GM12878 (cell line): Measurements from ENCODE around the gene AGFG1. TPM values are rescaled to one million over a fixed set of nuclear protein-coding genes. Genes with fewer than 3 reads are reported as not detected.

Experiments
- ATAC-seq: fragments of 200-7000 bp; cut with Tn5 transposase; 3 replicates; pipeline ENCODE4 v1.9.1; 2020; ENCODE audit warnings: mild to moderate bottlenecking, moderate library complexity
- BruUV-seq: library from RNA; stranded (reverse); fragments of 400-500 nt; replicated peaks from 2 replicates; lab custom pipeline; 2021; lab: Mats Ljungman, UMichigan
- CTCF ChIA-PET: fragments of 300-600 bp; sonication (Branson Sonifier 250); formaldehyde crosslinking; extraction: SDS; loops from one replicate; lab custom pipeline; 2021; ENCODE audit warnings: inconsistent platforms; lab: Yijun Ruan, JAX
- POLR2A ChIA-PET: fragments of 350-600 bp; formaldehyde crosslinking; extraction: SDS; loops from one replicate; lab custom pipeline; 2021; ENCODE audit warnings: inconsistent platforms; lab: Charles Lee
- RAD21 ChIA-PET: fragments of 300-600 bp; sonication (Branson Sonifier 250); formaldehyde crosslinking; loops from one replicate; lab custom pipeline; 2023; ENCODE audit warnings: antibody characterized with exemption; ENCODE audit not compliant: unreplicated experiment; lab: Charles Lee
- SMC1A ChIA-PET: fragments of 300-600 bp; sonication (Branson Sonifier 250); formaldehyde crosslinking; loops from one replicate; lab custom pipeline; 2023; ENCODE audit not compliant: unreplicated experiment, uncharacterized antibody; lab: Charles Lee
- DNase-seq: peaks from one replicate; pipeline ENCODE4 v3.0.0-alpha.2; 2011; ENCODE audit warnings: low read depth, low spot score
- FAIRE-seq: peaks from 3 replicates; lab custom pipeline; 2011; peaks lifted over from hg19 to GRCh38; lab: Jason Lieb, UNC
- H2AFZ ChIP-seq: 2 replicates; pipeline ENCODE4 v1.6.0; 2011; ENCODE audit warnings: low read depth, low read length, control low read depth; ENCODE audit not compliant: control insufficient read depth
- H3K27ac ChIP-seq: 2 replicates; pipeline ENCODE4 v1.5.1; 2011; ENCODE audit warnings: control low read depth; ENCODE audit not compliant: control insufficient read depth, insufficient read depth
- H3K27me3 ChIP-seq, 2 experiments: replicated peaks in 1 of 2; 2 replicates each; pipeline versions ENCODE4 v1.6.0 to v1.6.1; 2011; ENCODE audit warnings: low read length in 1 of 2; ENCODE audit not compliant: control insufficient read depth in 2 of 2, insufficient read depth in 2 of 2
- H3K36me3 ChIP-seq, 2 experiments: 2 replicates each; pipeline ENCODE4 v1.5.1; 2011; ENCODE audit warnings: low read length in 1 of 2; ENCODE audit not compliant: control insufficient read depth in 2 of 2, insufficient read depth in 2 of 2
- H3K4me1 ChIP-seq: 2 replicates; pipeline ENCODE4 v1.6.1; 2011; ENCODE audit warnings: mild to moderate bottlenecking, low read length, moderate library complexity, mixed read lengths; ENCODE audit not compliant: control insufficient read depth, insufficient read depth
- H3K4me2 ChIP-seq: 2 replicates; pipeline ENCODE4 v1.6.0; 2011; ENCODE audit warnings: control low read depth; ENCODE audit not compliant: control insufficient read depth, insufficient read depth
- H3K4me3 ChIP-seq: fragments of 200-600 bp; sonication (generic); 2 replicates; pipeline ENCODE4 v1.5.1; 2016
- H3K79me2 ChIP-seq: 2 replicates; pipeline ENCODE4 v1.6.0; 2011; ENCODE audit warnings: low read length; ENCODE audit not compliant: control insufficient read depth, insufficient read depth
- H3K9ac ChIP-seq: 2 replicates; pipeline ENCODE4 v1.8.0; 2011; ENCODE audit warnings: low read length, control low read depth, mixed read lengths; ENCODE audit not compliant: control insufficient read depth, insufficient read depth
- H3K9me3 ChIP-seq: replicated peaks from 3 replicates; pipeline ENCODE4 v1.5.1; 2011; ENCODE audit warnings: mild to moderate bottlenecking, low read length; ENCODE audit not compliant: control insufficient read depth, insufficient read depth
- H4K20me1 ChIP-seq: 2 replicates; pipeline ENCODE4 v1.6.0; 2011; ENCODE audit not compliant: control insufficient read depth, insufficient read depth
- BMI1 ChIP-seq: fragments of 450-650 bp; IDR thresholded peaks from 2 replicates; pipeline ENCODE4 v1.6.1; 2016; ENCODE audit warnings: mild to moderate bottlenecking, moderate library complexity, borderline replicate concordance
- CBX5 ChIP-seq: sonication (generic); IDR thresholded peaks from 2 replicates; pipeline ENCODE4 v1.6.1; 2016; ENCODE audit warnings: low read depth, moderate library complexity, mild to moderate bottlenecking, inconsistent platforms
- FOXK2 ChIP-seq: fragments of 450-650 bp; IDR thresholded peaks from 2 replicates; pipeline ENCODE4 v1.6.1; 2017; ENCODE audit warnings: mild to moderate bottlenecking, moderate library complexity
- JUND ChIP-seq: IDR thresholded peaks from 2 replicates; pipeline ENCODE4 v1.6.1; 2012; ENCODE audit warnings: low read depth, mild to moderate bottlenecking, low read length, improper control_type of control experiment, moderate library complexity
- KAT2A ChIP-seq: conservative IDR thresholded peaks from 2 replicates; pipeline ENCODE4 v1.6.1; 2011; ENCODE audit warnings: low read depth, low read length; ENCODE audit not compliant: control insufficient read depth
- MYC ChIP-seq: IDR thresholded peaks from 2 replicates; pipeline ENCODE4 v1.6.1; 2011; ENCODE audit warnings: mild to moderate bottlenecking, low read length, moderate library complexity, inconsistent platforms; ENCODE audit not compliant: insufficient read depth, insufficient replicate concordance, insufficient read length, severe bottlenecking
- NFYB ChIP-seq: IDR thresholded peaks from 2 replicates; pipeline ENCODE4 v1.6.1; 2011; ENCODE audit warnings: low read depth, mild to moderate bottlenecking, low read length, improper control_type of control experiment, moderate library complexity; ENCODE audit not compliant: insufficient read depth
- PML ChIP-seq: IDR thresholded peaks from 2 replicates; pipeline ENCODE4 v1.6.1; 2012; ENCODE audit warnings: low read length, inconsistent platforms
- POLR2AphosphoS5 ChIP-seq: IDR thresholded peaks from 2 replicates; pipeline ENCODE4 v1.6.1; 2011; ENCODE audit warnings: mild to moderate bottlenecking, low read length, inconsistent platforms
- POU2F2 ChIP-seq: IDR thresholded peaks from 3 replicates; pipeline ENCODE4 v1.6.1; 2011; ENCODE audit warnings: low read depth, mild to moderate bottlenecking, low read length, borderline replicate concordance
- SIN3A ChIP-seq: IDR thresholded peaks from 2 replicates; pipeline ENCODE4 v1.6.1; 2012; ENCODE audit warnings: low read depth, low read length, improper control_type of control experiment
- SMAD5 ChIP-seq: IDR thresholded peaks from 2 replicates; pipeline ENCODE4 v1.6.1; 2016; ENCODE audit warnings: antibody characterized with exemption, low read depth
- ZNF384 ChIP-seq: IDR thresholded peaks from 2 replicates; pipeline ENCODE4 v1.6.1; 2012; ENCODE audit warnings: low read depth, mild to moderate bottlenecking, low read length, improper control_type of control experiment, borderline replicate concordance
- WGBS: methylation state at CpG from one replicate; pipeline ENCODE4 v1.1.6; 2016; ENCODE audit warnings: low lambda C conversion rate; ENCODE audit not compliant: insufficient replicate concordance, insufficient coverage; ENCODE audit errors: missing lambda C conversion rate; 5-methylcytosine and 5-hydroxymethylcytosine counted together
- in situ Hi-C: fragments of 300-500 bp; cut with MboI; formaldehyde crosslinking; loops from 9 replicates; pipeline ENCODE4 v1.14.3; 2018; ENCODE audit warnings: mixed read lengths
- intact Hi-C: fragments of 100-400 bp; cut with micrococcal nuclease; formaldehyde crosslinking; loops from one replicate; pipeline ENCODE4 v1.14.2; 2022; ENCODE audit not compliant: unreplicated experiment
- polyA plus RNA-seq, 11 experiments: library from polyadenylated mRNA; depleted of rRNA in 4 of 11; unstranded in 6 of 11; stranded (reverse) in 5 of 11; fragments of >200 nt; fragmentation: Nextera tagmentation in 4 of 11; fragmentation: Illumina TruSeq in 1 of 11; extraction: Ambion mirVana in 4 of 11; extraction: Trizol in 1 of 11; gene quantifications; 1 replicate in 1 of 11; 2 replicates in 10 of 11; pipeline versions ENCODE4 v1.2.1 to v1.2.3, GENCODE V29; 2011 to 2016; ENCODE audit warnings: inconsistent platforms in 2 of 11, missing spikeins in 2 of 11, low read depth in 1 of 11
- total RNA-seq, 4 experiments: library from RNA; depleted of rRNA in 3 of 4; stranded (reverse); fragments of >200 nt in 3 of 4; fragmentation: Illumina TruSeq in 1 of 4; extraction: Trizol in 1 of 4; gene quantifications; 2 replicates each; pipeline versions ENCODE4 v1.2.1 to v1.2.3, GENCODE V29; 2013 to 2021
- TF ChIP-seq, protein P1 (sequence below): fragments of 450-650 bp; IDR thresholded peaks from 2 replicates; pipeline ENCODE4 v1.6.1; 2016; ENCODE audit warnings: mild to moderate bottlenecking
- TF ChIP-seq, protein P2 (sequence below): IDR thresholded peaks from 2 replicates; pipeline ENCODE4 v1.6.1; 2012; ENCODE audit warnings: low read depth, low read length, improper control_type of control experiment
- TF ChIP-seq, protein P3 (sequence below): fragments of 450-650 bp; IDR thresholded peaks from 2 replicates; pipeline ENCODE4 v1.6.1; 2016; ENCODE audit warnings: mild to moderate bottlenecking
- TF ChIP-seq, protein P4 (sequence below): IDR thresholded peaks from 2 replicates; pipeline ENCODE4 v1.6.1; 2011; ENCODE audit warnings: low read depth, low read length, improper control_type of control experiment, borderline replicate concordance
- TF ChIP-seq, protein P5 (sequence below): fragments of 450-650 bp; IDR thresholded peaks from 2 replicates; pipeline ENCODE4 v1.6.1; 2018; ENCODE audit warnings: borderline replicate concordance, mild to moderate bottlenecking; ENCODE audit not compliant: partially characterized antibody

Gene AGFG1
- total and polyA plus RNA-seq, 10 of the 15 experiments (the other 5 are each of a cell fraction or from before 2014, with no cell fraction given): 7.3 to 243 (median 81.7) TPM

DNA sequence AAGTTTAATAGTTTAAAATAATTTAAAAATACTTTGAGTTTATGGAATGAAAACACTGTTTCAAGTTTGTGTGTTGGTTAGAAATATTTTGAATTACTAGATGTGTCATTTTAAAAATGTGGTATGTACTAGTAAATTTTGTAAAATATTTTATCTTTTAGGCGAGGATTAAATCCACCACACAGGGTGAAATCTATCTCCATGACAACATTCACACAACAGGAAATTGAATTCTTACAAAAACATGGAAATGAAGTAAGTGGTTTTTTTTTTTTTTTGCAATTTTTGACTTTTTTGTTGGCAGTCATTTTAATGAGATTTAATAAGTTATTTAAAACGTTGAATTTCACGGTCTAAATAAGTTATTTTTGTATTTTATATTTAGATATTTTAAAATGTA lies 19.4 kb downstream of the AGFG1 start:
- RAD21 ChIA-PET: interaction anchor here (0.6 to 1.2 kb wide), 4 partner anchors 12 to 138 kb away, joined by 3 to 4 read pairs (median 3); no protein-coding TSS in a partner anchor
- TF ChIP-seq, protein P1, sequence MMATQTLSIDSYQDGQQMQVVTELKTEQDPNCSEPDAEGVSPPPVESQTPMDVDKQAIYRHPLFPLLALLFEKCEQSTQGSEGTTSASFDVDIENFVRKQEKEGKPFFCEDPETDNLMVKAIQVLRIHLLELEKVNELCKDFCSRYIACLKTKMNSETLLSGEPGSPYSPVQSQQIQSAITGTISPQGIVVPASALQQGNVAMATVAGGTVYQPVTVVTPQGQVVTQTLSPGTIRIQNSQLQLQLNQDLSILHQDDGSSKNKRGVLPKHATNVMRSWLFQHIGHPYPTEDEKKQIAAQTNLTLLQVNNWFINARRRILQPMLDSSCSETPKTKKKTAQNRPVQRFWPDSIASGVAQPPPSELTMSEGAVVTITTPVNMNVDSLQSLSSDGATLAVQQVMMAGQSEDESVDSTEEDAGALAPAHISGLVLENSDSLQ: no peak
- TF ChIP-seq SIN3A (no peak), KAT2A (no peak), FOXK2 (no peak), JUND (no peak), POU2F2 (no peak), MYC (no peak), PML (no peak), NFYB (no peak), BMI1 (no peak), SMAD5 (no peak), POLR2AphosphoS5 (no peak), ZNF384 (no peak), CBX5 (no peak)
- TF ChIP-seq, protein P2, sequence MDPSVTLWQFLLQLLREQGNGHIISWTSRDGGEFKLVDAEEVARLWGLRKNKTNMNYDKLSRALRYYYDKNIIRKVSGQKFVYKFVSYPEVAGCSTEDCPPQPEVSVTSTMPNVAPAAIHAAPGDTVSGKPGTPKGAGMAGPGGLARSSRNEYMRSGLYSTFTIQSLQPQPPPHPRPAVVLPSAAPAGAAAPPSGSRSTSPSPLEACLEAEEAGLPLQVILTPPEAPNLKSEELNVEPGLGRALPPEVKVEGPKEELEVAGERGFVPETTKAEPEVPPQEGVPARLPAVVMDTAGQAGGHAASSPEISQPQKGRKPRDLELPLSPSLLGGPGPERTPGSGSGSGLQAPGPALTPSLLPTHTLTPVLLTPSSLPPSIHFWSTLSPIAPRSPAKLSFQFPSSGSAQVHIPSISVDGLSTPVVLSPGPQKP: no peak
- TF ChIP-seq, protein P3, sequence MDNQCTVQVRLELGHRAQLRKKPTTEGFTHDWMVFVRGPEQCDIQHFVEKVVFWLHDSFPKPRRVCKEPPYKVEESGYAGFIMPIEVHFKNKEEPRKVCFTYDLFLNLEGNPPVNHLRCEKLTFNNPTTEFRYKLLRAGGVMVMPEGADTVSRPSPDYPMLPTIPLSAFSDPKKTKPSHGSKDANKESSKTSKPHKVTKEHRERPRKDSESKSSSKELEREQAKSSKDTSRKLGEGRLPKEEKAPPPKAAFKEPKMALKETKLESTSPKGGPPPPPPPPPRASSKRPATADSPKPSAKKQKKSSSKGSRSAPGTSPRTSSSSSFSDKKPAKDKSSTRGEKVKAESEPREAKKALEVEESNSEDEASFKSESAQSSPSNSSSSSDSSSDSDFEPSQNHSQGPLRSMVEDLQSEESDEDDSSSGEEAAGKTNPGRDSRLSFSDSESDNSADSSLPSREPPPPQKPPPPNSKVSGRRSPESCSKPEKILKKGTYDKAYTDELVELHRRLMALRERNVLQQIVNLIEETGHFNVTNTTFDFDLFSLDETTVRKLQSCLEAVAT: no peak
- TF ChIP-seq, protein P4, sequence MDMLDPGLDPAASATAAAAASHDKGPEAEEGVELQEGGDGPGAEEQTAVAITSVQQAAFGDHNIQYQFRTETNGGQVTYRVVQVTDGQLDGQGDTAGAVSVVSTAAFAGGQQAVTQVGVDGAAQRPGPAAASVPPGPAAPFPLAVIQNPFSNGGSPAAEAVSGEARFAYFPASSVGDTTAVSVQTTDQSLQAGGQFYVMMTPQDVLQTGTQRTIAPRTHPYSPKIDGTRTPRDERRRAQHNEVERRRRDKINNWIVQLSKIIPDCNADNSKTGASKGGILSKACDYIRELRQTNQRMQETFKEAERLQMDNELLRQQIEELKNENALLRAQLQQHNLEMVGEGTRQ: no peak
- TF ChIP-seq, protein P5, sequence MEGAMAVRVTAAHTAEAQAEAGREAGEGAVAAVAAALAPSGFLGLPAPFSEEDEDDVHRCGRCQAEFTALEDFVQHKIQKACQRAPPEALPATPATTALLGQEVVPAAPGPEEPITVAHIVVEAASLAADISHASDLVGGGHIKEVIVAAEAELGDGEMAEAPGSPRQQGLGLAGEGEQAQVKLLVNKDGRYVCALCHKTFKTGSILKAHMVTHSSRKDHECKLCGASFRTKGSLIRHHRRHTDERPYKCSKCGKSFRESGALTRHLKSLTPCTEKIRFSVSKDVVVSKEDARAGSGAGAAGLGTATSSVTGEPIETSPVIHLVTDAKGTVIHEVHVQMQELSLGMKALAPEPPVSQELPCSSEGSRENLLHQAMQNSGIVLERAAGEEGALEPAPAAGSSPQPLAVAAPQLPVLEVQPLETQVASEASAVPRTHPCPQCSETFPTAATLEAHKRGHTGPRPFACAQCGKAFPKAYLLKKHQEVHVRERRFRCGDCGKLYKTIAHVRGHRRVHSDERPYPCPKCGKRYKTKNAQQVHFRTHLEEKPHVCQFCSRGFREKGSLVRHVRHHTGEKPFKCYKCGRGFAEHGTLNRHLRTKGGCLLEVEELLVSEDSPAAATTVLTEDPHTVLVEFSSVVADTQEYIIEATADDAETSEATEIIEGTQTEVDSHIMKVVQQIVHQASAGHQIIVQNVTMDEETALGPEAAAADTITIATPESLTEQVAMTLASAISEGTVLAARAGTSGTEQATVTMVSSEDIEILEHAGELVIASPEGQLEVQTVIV: no peak

More for the DNA sequence above, 19.4 kb downstream of the AGFG1 start:
- H3K27me3 ChIP-seq: no peaks in the 10 kb centered on the region
- peaks cover 77% of the 10 kb centered on the region for H3K79me2 ChIP-seq
- DNase-seq (no peak), FAIRE-seq (no peak), ATAC-seq (no peak)
- ChIA-PET POLR2A (no interaction called here), CTCF (interaction anchor here (1.0 to 1.5 kb wide), 3 partner anchors 12 to 275 kb away, joined by 4 to 6 read pairs (median 4); no protein-coding TSS in a partner anchor), SMC1A (interaction anchor here (0.6 to 2.8 kb wide), 7 partner anchors 8 to 1587 kb away, joined by 3 to 21 read pairs (median 4); no protein-coding TSS in a partner anchor)
- H3K4me1 ChIP-seq: 0 out of 2 replicates have a peak, but pooled peaks cover 5% of the 10 kb centered on the region
- in situ Hi-C loops (no loop called here), intact Hi-C loops (no loop called here)
- H2AFZ ChIP-seq: no peak overlapping the region
- peaks cover 2 to 3% of the 10 kb centered on the region in 2 experiments; a peak in 2 of 4 replicates for H3K36me3 ChIP-seq
- BruUV-seq: no TSS peak
- no peaks in the 10 kb centered on the region; the same call in 1 of the 2 replicates for H4K20me1 ChIP-seq
- 82% methylated on average over 3 of the region's 3 CpGs for WGBS
- no peak overlapping the region for H3K9ac ChIP-seq
- peaks cover 3% of the 10 kb centered on the region for H3K9me3 ChIP-seq
- H3K27ac ChIP-seq: no peak overlapping the region
- no peak overlapping the region for H3K4me2 ChIP-seq
- H3K4me3 ChIP-seq: no peak overlapping the region
